Measurements from ENCODE around the gene SRRM3. TPM values are rescaled to one million over a fixed set of nuclear protein-coding genes. Genes with fewer than 3 reads are reported as not detected.
"Not testable (repeated sequence)": the region's sequence is repeated elsewhere in the genome, so short reads cannot be mapped to it uniquely, and the experiment has no call there.

Gene SRRM3
- total RNA-seq, 1 experiment from 2014 or later, result 3.1 TPM

GRCh38 chr7:76185187-76185896 is 16.4 kb upstream of the SRRM3 start:
- DNase-seq (ENCODE audit: extremely low read depth, low read depth), result no peak

- DNase-seq (ENCODE audit: extremely low read depth, low read depth), result no peak
Observed at GRCh38 chr7:76187272-76187671, 14.4 kb upstream of the SRRM3 start.

- no peak for DNase-seq (ENCODE audit: extremely low read depth, low read depth)
Observed at GRCh38 chr7:76189276-76189675, 12.4 kb upstream of the SRRM3 start.

GRCh38 chr7:76191783-76192240 is 9.9 kb upstream of the SRRM3 start:
- no peak for DNase-seq (ENCODE audit: extremely low read depth, low read depth)

GRCh38 chr7:76193466-76193865 is 8.2 kb upstream of the SRRM3 start:
- DNase-seq (ENCODE audit: extremely low read depth, low read depth), result no peak

- DNase-seq (ENCODE audit: extremely low read depth, low read depth), result no peak
Observed at GRCh38 chr7:76193883-76194282, 7.8 kb upstream of the SRRM3 start.

- no peak for DNase-seq (ENCODE audit: extremely low read depth, low read depth)
Observed at GRCh38 chr7:76196786-76197185, 4.9 kb upstream of the SRRM3 start.

GRCh38 chr7:76198202-76198601 is 3.5 kb upstream of the SRRM3 start:
- no peak for DNase-seq (ENCODE audit: extremely low read depth, low read depth)

GRCh38 chr7:76202666-76203030 is 952 bp downstream of the SRRM3 start:
- DNase-seq (ENCODE audit: extremely low read depth, low read depth), result no peak

- DNase-seq (ENCODE audit: extremely low read depth, low read depth), result no peak
Observed at GRCh38 chr7:76204147-76204546, 2.5 kb downstream of the SRRM3 start.

GRCh38 chr7:76206633-76207032 is 4.9 kb downstream of the SRRM3 start:
- no peak for DNase-seq (ENCODE audit: extremely low read depth, low read depth)

GRCh38 chr7:76209310-76209709 is 7.6 kb downstream of the SRRM3 start:
- DNase-seq (ENCODE audit: extremely low read depth, low read depth), result no peak

GRCh38 chr7:76211216-76211615 is 9.5 kb downstream of the SRRM3 start:
- DNase-seq (ENCODE audit: extremely low read depth, low read depth), result no peak

GRCh38 chr7:76215349-76215748 is 13.7 kb downstream of the SRRM3 start:
- not testable (repeated sequence) for DNase-seq (ENCODE audit: extremely low read depth, low read depth)

GRCh38 chr7:76216381-76217082 is 14.8 kb downstream of the SRRM3 start:
- no peak for DNase-seq (ENCODE audit: extremely low read depth, low read depth)

GRCh38 chr7:76217942-76218566 is 16.4 kb downstream of the SRRM3 start:
- no peak for DNase-seq (ENCODE audit: extremely low read depth, low read depth)

GRCh38 chr7:76220185-76221057 is 18.7 kb downstream of the SRRM3 start:
- no peak for DNase-seq (ENCODE audit: extremely low read depth, low read depth)

GRCh38 chr7:76222333-76222732 is 20.6 kb downstream of the SRRM3 start:
- DNase-seq (ENCODE audit: extremely low read depth, low read depth), result no peak

- no peak for DNase-seq (ENCODE audit: extremely low read depth, low read depth)
Observed at GRCh38 chr7:76222839-76223238, 21.1 kb downstream of the SRRM3 start.

GRCh38 chr7:76223286-76223972 is 21.7 kb downstream of the SRRM3 start:
- no peak for DNase-seq (ENCODE audit: extremely low read depth, low read depth)

Measured in NCI-H460 (cell line).